Neural progenitor cell (in vitro differentiated cells): Measurements from ENCODE around the gene KLC1.
"Not testable (repeated sequence)": the region's sequence is repeated elsewhere in the genome, so short reads cannot be mapped to it uniquely, and the experiment has no call there.

Experiments used
- EZH2phosphoT487 ChIP-seq: fragments of 200-600 bp; sonication (generic); IDR thresholded peaks from 2 replicates; pipeline ENCODE4 v1.6.1; 2017; ENCODE audit warnings: antibody characterized with exemption
- TF ChIP-seq, protein P1 (sequence below): fragments of 200-600 bp; sonication (generic); IDR thresholded peaks from 2 replicates; pipeline ENCODE4 v1.5.1; 2017; ENCODE audit warnings: antibody characterized with exemption, mild to moderate bottlenecking

DNA sequence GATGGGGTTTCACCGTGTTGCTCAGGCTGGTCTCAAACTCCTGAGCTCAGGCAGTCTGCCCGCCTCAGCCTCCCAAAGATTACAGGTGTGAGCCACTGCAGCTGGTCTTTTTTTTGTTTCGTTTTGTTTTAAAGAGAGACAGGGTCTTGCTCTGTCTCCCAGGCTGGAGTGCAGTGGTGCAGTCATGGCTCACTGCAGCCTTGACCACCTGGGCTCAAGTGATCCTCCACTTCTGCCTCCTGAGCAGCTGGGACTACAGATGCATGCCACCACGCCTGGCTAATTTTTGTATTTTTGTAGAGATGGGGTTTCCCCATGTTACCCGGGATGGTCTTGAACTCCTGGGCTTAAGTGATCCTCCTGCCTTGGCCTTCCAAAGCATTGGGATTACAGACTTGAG, 62.6 kb downstream of the KLC1 start:
- TF ChIP-seq, protein P1, sequence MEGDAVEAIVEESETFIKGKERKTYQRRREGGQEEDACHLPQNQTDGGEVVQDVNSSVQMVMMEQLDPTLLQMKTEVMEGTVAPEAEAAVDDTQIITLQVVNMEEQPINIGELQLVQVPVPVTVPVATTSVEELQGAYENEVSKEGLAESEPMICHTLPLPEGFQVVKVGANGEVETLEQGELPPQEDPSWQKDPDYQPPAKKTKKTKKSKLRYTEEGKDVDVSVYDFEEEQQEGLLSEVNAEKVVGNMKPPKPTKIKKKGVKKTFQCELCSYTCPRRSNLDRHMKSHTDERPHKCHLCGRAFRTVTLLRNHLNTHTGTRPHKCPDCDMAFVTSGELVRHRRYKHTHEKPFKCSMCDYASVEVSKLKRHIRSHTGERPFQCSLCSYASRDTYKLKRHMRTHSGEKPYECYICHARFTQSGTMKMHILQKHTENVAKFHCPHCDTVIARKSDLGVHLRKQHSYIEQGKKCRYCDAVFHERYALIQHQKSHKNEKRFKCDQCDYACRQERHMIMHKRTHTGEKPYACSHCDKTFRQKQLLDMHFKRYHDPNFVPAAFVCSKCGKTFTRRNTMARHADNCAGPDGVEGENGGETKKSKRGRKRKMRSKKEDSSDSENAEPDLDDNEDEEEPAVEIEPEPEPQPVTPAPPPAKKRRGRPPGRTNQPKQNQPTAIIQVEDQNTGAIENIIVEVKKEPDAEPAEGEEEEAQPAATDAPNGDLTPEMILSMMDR = not testable (repeated sequence)
- not testable (repeated sequence) for TF ChIP-seq EZH2phosphoT487
